B cell (primary cell): ENCODE results near the gene ZNF775. TPM values are rescaled to one million over a fixed set of nuclear protein-coding genes. Genes with fewer than 3 reads are reported as not detected.

Source experiments
- ATAC-seq: fragments of 200-7000 bp; cut with Tn5 transposase; one replicate; pipeline ENCODE4 v1.10.0; 2021; ENCODE audit warnings: low read depth, mild to moderate bottlenecking, moderate number of reproducible peaks, moderate library complexity
- CTCF ChIA-PET: fragments of 350-600 bp; sonication (Branson Sonifier 250); formaldehyde crosslinking; loops from one replicate; lab custom pipeline; 2021; ENCODE audit warnings: antibody characterized with exemption, inconsistent platforms; lab: Charles Lee
- POLR2A ChIA-PET: fragments of 350-600 bp; sonication (Branson Sonifier 250); formaldehyde crosslinking; loops from one replicate; lab custom pipeline; 2021; ENCODE audit warnings: antibody characterized with exemption; lab: Charles Lee
- DNase-seq: peaks from one replicate; pipeline ENCODE4 v3.0.0; 2013
- H2AFZ ChIP-seq: 2 replicates; pipeline ENCODE4 v1.6.1; 2012; ENCODE audit warnings: mild to moderate bottlenecking, low read depth, low read length; ENCODE audit not compliant: insufficient read depth, poor library complexity, severe bottlenecking
- H3K27ac ChIP-seq, 2 donors: 1 replicate in 1 of 2; 2 replicates in 1 of 2; pipeline ENCODE4 v1.5.1; 2012 to 2013; ENCODE audit warnings: low read length in 2 of 2, mild to moderate bottlenecking in 2 of 2, moderate library complexity in 1 of 2
- H3K27me3 ChIP-seq, 4 experiments: fragments of 200-600 bp in 1 of 4; sonication (generic) in 1 of 4; replicated peaks in 1 of 4; 1 replicate in 2 of 4; 2 replicates in 2 of 4; pipeline versions ENCODE4 v1.6.1 to v1.7.0; 2013 to 2016; ENCODE audit warnings: low read length in 3 of 4, mild to moderate bottlenecking in 2 of 4, mixed read lengths in 1 of 4, moderate library complexity in 1 of 4; ENCODE audit not compliant: insufficient read depth in 4 of 4, control insufficient read depth in 3 of 4; ENCODE audit errors: control extremely low read depth in 1 of 4
- H3K36me3 ChIP-seq, 2 experiments: replicated peaks in 1 of 2; 1 replicate in 1 of 2; 2 replicates in 1 of 2; pipeline versions ENCODE4 v1.6.1 to v1.7.1; 2013; ENCODE audit warnings: low read length in 1 of 2; ENCODE audit not compliant: insufficient read depth in 2 of 2, control insufficient read depth in 1 of 2; ENCODE audit errors: control extremely low read depth in 1 of 2, extremely low read depth in 1 of 2
- H3K4me1 ChIP-seq, 2 donors: fragments of 200-600 bp in 1 of 2; sonication (generic) in 1 of 2; 1 replicate in 1 of 2; 2 replicates in 1 of 2; pipeline versions ENCODE4 v1.5.1 to v1.6.1; 2013 to 2017; ENCODE audit warnings: low read length in 2 of 2; ENCODE audit not compliant: control insufficient read depth in 2 of 2, insufficient read depth in 2 of 2
- H3K4me2 ChIP-seq: replicated peaks from 2 replicates; pipeline ENCODE3; 2012; ENCODE audit warnings: mild to moderate bottlenecking, low read depth, low read length; ENCODE audit not compliant: poor library complexity, severe bottlenecking
- H3K4me3 ChIP-seq, 5 experiments: fragments of 200-600 bp in 1 of 5; sonication (generic) in 1 of 5; 1 replicate in 3 of 5; 2 replicates in 2 of 5; pipeline versions ENCODE4 v1.5.1 to v1.7.0; 2011 to 2016; ENCODE audit warnings: low read length in 4 of 5, mild to moderate bottlenecking in 4 of 5, low read depth in 2 of 5, control low read depth in 1 of 5, moderate library complexity in 1 of 5; ENCODE audit not compliant: insufficient read depth in 1 of 5; ENCODE audit errors: control extremely low read depth in 1 of 5, extremely low read depth in 1 of 5
- H3K79me2 ChIP-seq: fragments of 200-600 bp; sonication (generic); one replicate; pipeline ENCODE4 v1.6.0; 2016; ENCODE audit warnings: low read length; ENCODE audit not compliant: control insufficient read depth, insufficient read depth
- H3K9ac ChIP-seq: fragments of 200-600 bp; sonication (generic); 2 replicates; pipeline ENCODE4 v1.6.1; 2017; ENCODE audit warnings: mild to moderate bottlenecking, low read length, moderate library complexity
- H3K9me3 ChIP-seq, 3 donors: one replicate each; pipeline versions ENCODE4 v1.6.1 to v1.7.1; 2013; ENCODE audit warnings: low read length in 2 of 3; ENCODE audit not compliant: control insufficient read depth in 2 of 3, insufficient read depth in 1 of 3; ENCODE audit errors: control extremely low read depth in 1 of 3
- H4K20me1 ChIP-seq: 2 replicates; pipeline ENCODE4 v1.6.0; 2012; ENCODE audit warnings: mild to moderate bottlenecking, low read length; ENCODE audit not compliant: insufficient read depth, control insufficient read depth, poor library complexity, severe bottlenecking
- H3K27ac Mint-ChIP-seq: one replicate; pipeline ENCODE4 v1.8.0; 2021; ENCODE audit warnings: mixed read lengths
- H3K27me3 Mint-ChIP-seq: one replicate; pipeline ENCODE4 v1.8.0; 2021; ENCODE audit warnings: mixed read lengths
- H3K4me1 Mint-ChIP-seq: one replicate; pipeline ENCODE4 v1.8.0; 2021; ENCODE audit warnings: mixed read lengths
- H3K4me3 Mint-ChIP-seq: one replicate; pipeline ENCODE4 v1.8.0; 2021; ENCODE audit warnings: mixed read lengths
- H3K9me3 Mint-ChIP-seq: one replicate; pipeline ENCODE4 v1.8.0; 2022; ENCODE audit warnings: mixed read lengths; ENCODE audit not compliant: insufficient read depth
- CTCF ChIP-seq: fragments of 200-600 bp; IDR thresholded peaks from one replicate; pipeline ENCODE4 v1.8.0; 2022; ENCODE audit warnings: antibody characterized with exemption, mild to moderate bottlenecking
- EZH2 ChIP-seq: IDR thresholded peaks from 2 replicates; pipeline ENCODE4 v1.6.1; 2012; ENCODE audit warnings: borderline replicate concordance, low read depth, mild to moderate bottlenecking, moderate library complexity, low read length; ENCODE audit not compliant: insufficient read depth, poor library complexity, severe bottlenecking
- WGBS: methylation state at CpG from one replicate; pipeline ENCODE4 v1.1.5; 2013; ENCODE audit warnings: missing lambda C conversion rate; ENCODE audit not compliant: insufficient coverage; 5-methylcytosine and 5-hydroxymethylcytosine counted together
- intact Hi-C: fragments of 100-400 bp; cut with micrococcal nuclease; formaldehyde crosslinking; loops from one replicate; pipeline ENCODE4 v1.10.0; 2022
- polyA plus RNA-seq: library from polyadenylated mRNA; depleted of rRNA; stranded (reverse); fragments of >200 nt; gene quantifications from 2 replicates; pipeline ENCODE4 v1.2.3, GENCODE V29; 2012
- total RNA-seq, 2 donors: library from RNA; stranded (reverse); fragments of 120-200 nt in 1 of 2; gene quantifications; 1 replicate in 1 of 2; 2 replicates in 1 of 2; pipeline versions ENCODE4 v1.2.3 to v1.2.4, GENCODE V29; 2013 to 2022

The ZNF775 gene
- total and polyA plus RNA-seq, 2 donors (not counting 1 experiment from before 2014, with no cell fraction given), result 4.2 to 12.1 TPM

GRCh38 chr7:150333659-150334058 lies 45.5 kb upstream of the ZNF775 start:
- Mint-ChIP-seq H3K27me3 (no peaks in the 10 kb centered on the region), H3K27ac (no peak overlapping the region), H3K9me3 (no peaks in the 10 kb centered on the region), H3K4me1 (no peaks in the 10 kb centered on the region), H3K4me3 (no peak overlapping the region)
- Histone ChIP-seq H3K4me3 (no peak overlapping the region), H3K36me3 (peaks cover 0 to 7% of the 10 kb centered on the region in 2 experiments), H2AFZ (no peak overlapping the region), H3K9ac (no peak overlapping the region), H3K27me3 (no peaks in the 10 kb centered on the region), H3K27ac (no peak overlapping the region), H3K9me3 (no peaks in the 10 kb centered on the region), H3K4me2 (no peak overlapping the region), H4K20me1 (no peaks in the 10 kb centered on the region), H3K79me2 (no peaks in the 10 kb centered on the region), H3K4me1 (no peaks in the 10 kb centered on the region)
- DNase-seq (no peak), ATAC-seq (no peak)
- ChIA-PET POLR2A (no interaction called here), CTCF (no interaction called here)
- TF ChIP-seq CTCF (no peak), EZH2 (no peak)
- WGBS, result 96% methylated on average over 10 of the region's 10 CpGs
- intact Hi-C loops, result no loop called here

- H3K27me3 Mint-ChIP-seq, result peaks cover under 1% of the 10 kb centered on the region
- Histone ChIP-seq H3K4me3 (no peak overlapping the region), H3K79me2 (no peaks in the 10 kb centered on the region), H3K4me1 (no peaks in the 10 kb centered on the region), H4K20me1 (no peaks in the 10 kb centered on the region), H3K9ac (no peak overlapping the region), H3K27me3 (no peaks in the 10 kb centered on the region), H2AFZ (no peak overlapping the region), H3K36me3 (peaks cover 0 to 3% of the 10 kb centered on the region in 2 experiments), H3K9me3 (no peaks in the 10 kb centered on the region), H3K4me2 (no peak overlapping the region), H3K27ac (no peak overlapping the region)
- no peak overlapping the region for H3K4me3 Mint-ChIP-seq
- WGBS, result 100% methylated on average over 5 of the region's 8 CpGs
- TF ChIP-seq CTCF (no peak), EZH2 (no peak)
- H3K27ac Mint-ChIP-seq, result no peak overlapping the region
- ChIA-PET CTCF (no interaction called here), POLR2A (no interaction called here)
- DNase-seq (no peak), ATAC-seq (no peak)
- peaks cover under 1% of the 10 kb centered on the region for H3K4me1 Mint-ChIP-seq
- no peaks in the 10 kb centered on the region for H3K9me3 Mint-ChIP-seq
- intact Hi-C loops, result no loop called here
Observed at GRCh38 chr7:150334108-150334507, 45.0 kb upstream of the ZNF775 start.
